H9 (cell line): ENCODE results near the gene PHC3. TPM values are rescaled to one million over a fixed set of nuclear protein-coding genes. Genes with fewer than 3 reads are reported as not detected.

Experiments used
- DNase-seq: peaks from one replicate; pipeline ENCODE4 v3.0.0-alpha.2; 2017
- H2AFZ ChIP-seq: one replicate; pipeline ENCODE4 v1.6.1; 2013; ENCODE audit warnings: mild to moderate bottlenecking, low read length, control low read depth, moderate library complexity
- H2AK5ac ChIP-seq: 2 replicates; pipeline ENCODE4 v1.6.1; 2013; ENCODE audit warnings: low read length, control low read depth, mixed read lengths; ENCODE audit not compliant: insufficient read length
- H2BK120ac ChIP-seq: one replicate; pipeline ENCODE4 v1.6.1; 2013; ENCODE audit warnings: low read depth, mild to moderate bottlenecking, low read length, control low read depth, inconsistent platforms; ENCODE audit not compliant: poor library complexity, severe bottlenecking
- H2BK12ac ChIP-seq: 2 replicates; pipeline ENCODE4 v1.6.1; 2013; ENCODE audit warnings: low read length, control low read depth, mixed read lengths, low read depth; ENCODE audit not compliant: insufficient read length
- H2BK15ac ChIP-seq: 2 replicates; pipeline ENCODE4 v1.6.1; 2013; ENCODE audit warnings: low read depth, low read length, control low read depth
- H2BK20ac ChIP-seq: one replicate; pipeline ENCODE4 v1.6.1; 2013; ENCODE audit warnings: low read depth, mild to moderate bottlenecking, low read length, control low read depth, inconsistent platforms; ENCODE audit not compliant: poor library complexity, severe bottlenecking
- H2BK5ac ChIP-seq: 2 replicates; pipeline ENCODE4 v1.6.1; 2013; ENCODE audit warnings: low read length, control low read depth, mixed read lengths; ENCODE audit not compliant: insufficient read length
- H3K14ac ChIP-seq: 2 replicates; pipeline ENCODE4 v1.6.1; 2013; ENCODE audit warnings: low read length, control low read depth; ENCODE audit not compliant: insufficient read depth
- H3K18ac ChIP-seq: 2 replicates; pipeline ENCODE4 v1.6.1; 2013; ENCODE audit warnings: low read depth, mild to moderate bottlenecking, mixed read lengths, low read length, control low read depth; ENCODE audit not compliant: insufficient read length
- H3K23ac ChIP-seq: 2 replicates; pipeline ENCODE4 v1.6.1; 2013; ENCODE audit warnings: low read length, control low read depth, mixed read lengths, low read depth; ENCODE audit not compliant: insufficient read length
- H3K23me2 ChIP-seq: 2 replicates; pipeline ENCODE4 v1.6.1; 2013; ENCODE audit warnings: low read depth, mild to moderate bottlenecking, mixed read lengths, low read length, control low read depth; ENCODE audit not compliant: insufficient read length, poor library complexity, severe bottlenecking
- H3K27ac ChIP-seq: 2 replicates; pipeline ENCODE4 v1.5.1; 2013; ENCODE audit warnings: low read length, control low read depth, mixed read lengths, low read depth; ENCODE audit not compliant: insufficient read length
- H3K27me3 ChIP-seq: 2 replicates; pipeline ENCODE4 v1.6.1; 2013; ENCODE audit warnings: low read length, control low read depth, inconsistent platforms; ENCODE audit not compliant: insufficient read depth
- H3K4ac ChIP-seq: 2 replicates; pipeline ENCODE4 v1.6.1; 2013; ENCODE audit warnings: low read depth, mild to moderate bottlenecking, control low read depth, inconsistent platforms, low read length, moderate library complexity
- H3K4me1 ChIP-seq: 2 replicates; pipeline ENCODE4 v1.6.1; 2013; ENCODE audit warnings: low read length, control low read depth, inconsistent platforms; ENCODE audit not compliant: insufficient read depth
- H3K4me2 ChIP-seq: 2 replicates; pipeline ENCODE4 v1.6.1; 2013; ENCODE audit warnings: low read length, control low read depth, mixed read lengths; ENCODE audit not compliant: insufficient read length, insufficient read depth
- H3K56ac ChIP-seq: 2 replicates; pipeline ENCODE4 v1.6.1; 2013; ENCODE audit warnings: low read depth, mild to moderate bottlenecking, mixed read lengths, low read length, control low read depth; ENCODE audit not compliant: insufficient read length
- H3K79me1 ChIP-seq: 2 replicates; pipeline ENCODE4 v1.6.1; 2013; ENCODE audit warnings: low read depth, mild to moderate bottlenecking, moderate library complexity, low read length, control low read depth, inconsistent platforms; ENCODE audit not compliant: insufficient read depth, poor library complexity, severe bottlenecking
- H3K79me2 ChIP-seq: 2 replicates; pipeline ENCODE4 v1.6.1; 2013; ENCODE audit warnings: low read length, control low read depth, inconsistent platforms; ENCODE audit not compliant: insufficient read depth
- H3K9ac ChIP-seq: 2 replicates; pipeline ENCODE4 v1.6.1; 2013; ENCODE audit warnings: low read length, control low read depth, mixed read lengths; ENCODE audit not compliant: insufficient read length; ENCODE audit errors: extremely low read depth
- H3K9me3 ChIP-seq: one replicate; pipeline ENCODE4 v1.6.1; 2013; ENCODE audit warnings: low read depth, low read length, inconsistent platforms; ENCODE audit not compliant: control insufficient read depth
- H3T11ph ChIP-seq: one replicate; pipeline ENCODE4 v1.6.1; 2013; ENCODE audit warnings: mild to moderate bottlenecking, low read length, control low read depth, inconsistent platforms
- H4K20me1 ChIP-seq: one replicate; pipeline ENCODE4 v1.6.1; 2013; ENCODE audit not compliant: control insufficient read depth, insufficient read length, insufficient read depth
- H4K5ac ChIP-seq: 2 replicates; pipeline ENCODE4 v1.6.1; 2013; ENCODE audit warnings: low read depth, mild to moderate bottlenecking, mixed read lengths, low read length, control low read depth; ENCODE audit not compliant: insufficient read length
- H4K8ac ChIP-seq: replicated peaks from 2 replicates; pipeline ENCODE4 v1.6.1; 2013; ENCODE audit warnings: low read length, control low read depth, mixed read lengths, low read depth; ENCODE audit not compliant: insufficient read length
- H4K91ac ChIP-seq: 2 replicates; pipeline ENCODE4 v1.6.1; 2013; ENCODE audit warnings: low read depth, mild to moderate bottlenecking, moderate library complexity, mixed read lengths, low read length, control low read depth; ENCODE audit not compliant: insufficient read length
- H3K27ac Mint-ChIP-seq, 3 experiments: 2 replicates in 2 of 3; 3 replicates in 1 of 3; pipeline ENCODE4 v1.8.0; 2020 to 2021; ENCODE audit warnings: mixed read lengths in 3 of 3, mild to moderate bottlenecking in 1 of 3, moderate library complexity in 1 of 3
- H3K27me3 Mint-ChIP-seq: 2 replicates; pipeline ENCODE4 v1.8.0; 2021; ENCODE audit warnings: low read depth, mild to moderate bottlenecking, moderate library complexity, mixed read lengths
- H3K36me3 Mint-ChIP-seq, 3 experiments: 2 replicates in 2 of 3; 3 replicates in 1 of 3; pipeline ENCODE4 v1.8.0; 2020 to 2021; ENCODE audit warnings: low read depth in 3 of 3, mixed read lengths in 3 of 3; ENCODE audit not compliant: insufficient read depth in 1 of 3
- H3K4me1 Mint-ChIP-seq, 2 experiments: 2 replicates each; pipeline ENCODE4 v1.8.0; 2020; ENCODE audit warnings: mixed read lengths in 2 of 2
- H3K4me3 Mint-ChIP-seq, 2 experiments: 2 replicates in 1 of 2; 3 replicates in 1 of 2; pipeline ENCODE4 v1.8.0; 2020 to 2021; ENCODE audit warnings: mild to moderate bottlenecking in 2 of 2, mixed read lengths in 2 of 2, moderate library complexity in 1 of 2
- H3K9me3 Mint-ChIP-seq, 2 experiments: 2 replicates in 1 of 2; 3 replicates in 1 of 2; pipeline ENCODE4 v1.8.0; 2020; ENCODE audit warnings: mild to moderate bottlenecking in 2 of 2, mixed read lengths in 2 of 2, moderate library complexity in 1 of 2
- CTCF ChIP-seq: fragments of 200-600 bp; sonication (generic); conservative IDR thresholded peaks from 3 replicates; pipeline ENCODE4 v1.8.0; 2021; ENCODE audit warnings: antibody characterized with exemption, mild to moderate bottlenecking
- WGBS: extraction: QIAGEN DNeasy Blood & Tissue Kit; methylation state at CpG from one replicate; pipeline ENCODE4 v1.1.7; 2013; ENCODE audit warnings: missing lambda C conversion rate, low lambda C conversion rate, mixed read lengths; ENCODE audit not compliant: insufficient read length; ENCODE audit errors: extremely low coverage; 5-methylcytosine and 5-hydroxymethylcytosine counted together
- total RNA-seq: library from RNA; stranded (reverse); gene quantifications from 2 replicates; pipeline ENCODE4 v1.2.1, GENCODE V29; 2021

PHC3 gene
- total RNA-seq, 1 experiment from 2014 or later: 26.4 TPM

GRCh38 chr3:170077361-170077760 is 104.2 kb downstream of the PHC3 start:
- Histone ChIP-seq H4K91ac (no peak overlapping the region), H3K18ac (no peak overlapping the region), H2BK120ac (no peak overlapping the region), H4K5ac (no peak overlapping the region), H2AK5ac (no peak overlapping the region), H3K9ac (no peak overlapping the region), H2AFZ (no peak overlapping the region), H4K8ac (no peak overlapping the region), H3K4ac (no peak overlapping the region), H3K79me2 (no peaks in the 10 kb centered on the region), H3K56ac (no peak overlapping the region), H3T11ph (no peak overlapping the region), H3K27me3 (no peaks in the 10 kb centered on the region), H3K23me2 (no peaks in the 10 kb centered on the region), H3K4me1 (no peaks in the 10 kb centered on the region; the same call in 1 of the 2 replicates), H4K20me1 (no peaks in the 10 kb centered on the region), H3K23ac (no peak overlapping the region), H3K14ac (no peak overlapping the region), H3K4me2 (no peak overlapping the region), H2BK12ac (no peak overlapping the region), H3K79me1 (no peaks in the 10 kb centered on the region), H3K9me3 (no peaks in the 10 kb centered on the region), H2BK15ac (no peak overlapping the region), H2BK20ac (no peak overlapping the region), H3K27ac (no peak overlapping the region), H2BK5ac (no peak overlapping the region)
- TF ChIP-seq CTCF: no peak
- Mint-ChIP-seq H3K9me3 (peaks cover under 1 to 6% of the 10 kb centered on the region in 2 experiments; a peak in 3 of 5 replicates), H3K36me3 (peaks cover 5 to 18% (median 12%) of the 10 kb centered on the region in 3 experiments), H3K4me3 (no peak overlapping the region; a peak in 1 of 5 replicates), H3K27me3 (no peaks in the 10 kb centered on the region), H3K27ac (peak overlapping the region in 1 of 3 experiments; percentile 69; a peak in 1 of 7 replicates), H3K4me1 (peaks cover 0 to 3% of the 10 kb centered on the region in 2 experiments; a peak in 2 of 4 replicates)
- no peak for DNase-seq
- WGBS: no CpG with 5 or more reads among the region's 10 CpGs
